SJCRH30 (cell line): Measurements from ENCODE around the gene IFI30. TPM values are rescaled to one million over a fixed set of nuclear protein-coding genes. Genes with fewer than 3 reads are reported as not detected.
A peak's percentile ranks its signal among the peaks of the same experiment; 100 is the strongest.

Experiments used
- DNase-seq, 2 experiments: peaks; one replicate each; pipeline ENCODE4 v3.0.0-alpha.2; 2015 to 2020
- H3K27ac ChIP-seq: fragments of 250-450 bp; sonication (Bioruptor Pico); 2 replicates; pipeline ENCODE4 v1.5.1; 2020; ENCODE audit warnings: mild to moderate bottlenecking, moderate library complexity
- H3K27me3 ChIP-seq: fragments of 250-450 bp; sonication (Bioruptor Pico); 2 replicates; pipeline ENCODE4 v1.5.1; 2020; ENCODE audit warnings: mild to moderate bottlenecking, moderate library complexity
- H3K36me3 ChIP-seq: fragments of 250-450 bp; sonication (Bioruptor Pico); 2 replicates; pipeline ENCODE4 v1.5.1; 2020; ENCODE audit warnings: mild to moderate bottlenecking, moderate library complexity
- H3K4me1 ChIP-seq: fragments of 250-450 bp; sonication (Bioruptor Pico); 2 replicates; pipeline ENCODE4 v1.5.1; 2020; ENCODE audit warnings: mild to moderate bottlenecking, moderate library complexity
- H3K4me3 ChIP-seq: fragments of 250-450 bp; sonication (Bioruptor Pico); 2 replicates; pipeline ENCODE4 v1.5.1; 2020; ENCODE audit warnings: mild to moderate bottlenecking, moderate library complexity
- H3K9me3 ChIP-seq: fragments of 250-450 bp; sonication (Bioruptor Pico); replicated peaks from 2 replicates; pipeline ENCODE4 v1.5.1; 2020; ENCODE audit warnings: mild to moderate bottlenecking, moderate library complexity
- total RNA-seq: library from RNA; depleted of rRNA; stranded (reverse); fragments of >200 nt; shearing (Covaris generic); gene quantifications from 2 replicates; pipeline ENCODE4 v1.2.3, GENCODE V29; 2014

Gene IFI30
- total RNA-seq, 1 experiment from 2014 or later: 0.67 TPM

GRCh38 chr19:18216789-18217188 is 43.2 kb downstream of the IFI30 start:
- no peak for DNase-seq

GRCh38 chr19:18218159-18218558 is 44.5 kb downstream of the IFI30 start:
- Histone ChIP-seq H3K27ac (no peak overlapping the region), H3K36me3 (no peaks in the 10 kb centered on the region), H3K9me3 (no peaks in the 10 kb centered on the region), H3K4me3 (no peak overlapping the region), H3K27me3 (no peaks in the 10 kb centered on the region), H3K4me1 (no peaks in the 10 kb centered on the region)
- DNase-seq: no peak

More at GRCh38 chr19:18216789-18217188, 43.2 kb downstream of the IFI30 start:
- H3K4me3 ChIP-seq: no peak overlapping the region
- no peaks in the 10 kb centered on the region for H3K36me3 ChIP-seq
- no peak overlapping the region for H3K27ac ChIP-seq
- H3K27me3 ChIP-seq: no peaks in the 10 kb centered on the region
- H3K9me3 ChIP-seq: no peaks in the 10 kb centered on the region
- no peaks in the 10 kb centered on the region for H3K4me1 ChIP-seq

GRCh38 chr19:18218600-18218999 is 45.0 kb downstream of the IFI30 start:
- H3K36me3 ChIP-seq: no peaks in the 10 kb centered on the region
- no peaks in the 10 kb centered on the region for H3K27me3 ChIP-seq
- no peak overlapping the region for H3K4me3 ChIP-seq
- no peak for DNase-seq
- no peaks in the 10 kb centered on the region for H3K4me1 ChIP-seq
- H3K27ac ChIP-seq: no peak overlapping the region
- no peaks in the 10 kb centered on the region for H3K9me3 ChIP-seq

GRCh38 chr19:18219911-18220631 is 46.5 kb downstream of the IFI30 start:
- H3K36me3 ChIP-seq: no peaks in the 10 kb centered on the region
- H3K27ac ChIP-seq: no peak overlapping the region
- H3K9me3 ChIP-seq: no peaks in the 10 kb centered on the region
- no peak for DNase-seq
- H3K4me3 ChIP-seq: no peak overlapping the region
- H3K4me1 ChIP-seq: no peaks in the 10 kb centered on the region
- H3K27me3 ChIP-seq: no peaks in the 10 kb centered on the region

- no peak for DNase-seq
- Histone ChIP-seq H3K27me3 (no peaks in the 10 kb centered on the region), H3K9me3 (no peaks in the 10 kb centered on the region), H3K4me1 (no peaks in the 10 kb centered on the region), H3K27ac (no peak overlapping the region), H3K4me3 (no peak overlapping the region), H3K36me3 (no peaks in the 10 kb centered on the region)
These were observed 47.1 kb downstream of the IFI30 start for GRCh38 chr19:18220632-18221275.

GRCh38 chr19:18221815-18222725 is 48.5 kb downstream of the IFI30 start:
- Histone ChIP-seq H3K27me3 (no peaks in the 10 kb centered on the region), H3K4me1 (no peaks in the 10 kb centered on the region), H3K36me3 (no peaks in the 10 kb centered on the region), H3K9me3 (no peaks in the 10 kb centered on the region), H3K27ac (no peak overlapping the region), H3K4me3 (no peak overlapping the region)
- no peak for DNase-seq

- no peak overlapping the region for H3K27ac ChIP-seq
- H3K4me3 ChIP-seq: no peak overlapping the region
- H3K36me3 ChIP-seq: no peaks in the 10 kb centered on the region
- peak; percentile 43 to 49 for DNase-seq
- H3K9me3 ChIP-seq: no peaks in the 10 kb centered on the region
- H3K27me3 ChIP-seq: no peaks in the 10 kb centered on the region
- H3K4me1 ChIP-seq: no peaks in the 10 kb centered on the region
These were observed 50.4 kb downstream of the IFI30 start for GRCh38 chr19:18223860-18224524.

- no peak for DNase-seq
- Histone ChIP-seq H3K27me3 (no peaks in the 10 kb centered on the region), H3K27ac (no peak overlapping the region), H3K4me1 (no peaks in the 10 kb centered on the region), H3K9me3 (no peaks in the 10 kb centered on the region), H3K36me3 (no peaks in the 10 kb centered on the region), H3K4me3 (no peak overlapping the region)
These were observed 51.1 kb downstream of the IFI30 start for GRCh38 chr19:18224525-18225354.

GRCh38 chr19:18225355-18225701 is 51.7 kb downstream of the IFI30 start:
- H3K27me3 ChIP-seq: no peaks in the 10 kb centered on the region
- H3K4me1 ChIP-seq: no peaks in the 10 kb centered on the region
- H3K4me3 ChIP-seq: no peak overlapping the region
- H3K9me3 ChIP-seq: no peaks in the 10 kb centered on the region
- H3K36me3 ChIP-seq: no peaks in the 10 kb centered on the region
- H3K27ac ChIP-seq: no peak overlapping the region
- no peak for DNase-seq

- peak within 1 kb of the TSS; percentile 30 for H3K4me3 ChIP-seq
- no peak within 1 kb of the TSS for H3K27ac ChIP-seq
- H3K36me3 ChIP-seq: no peaks in the 10 kb centered on the region
- no peaks in the 10 kb centered on the region for H3K4me1 ChIP-seq
- H3K27me3 ChIP-seq: no peaks in the 10 kb centered on the region
- DNase-seq: peak; percentile 63 to 65
- H3K9me3 ChIP-seq: no peaks in the 10 kb centered on the region
These were observed 52.3 kb downstream of the IFI30 start, which contains the start of gene PDE4C for GRCh38 chr19:18225702-18226468. PDE4C (minus strand) TSS chr19:18226438; CDS start chr19:18226415, 23 bp downstream.

GRCh38 chr19:18226956-18227780 is 53.6 kb downstream of the IFI30 start:
- H3K4me3 ChIP-seq: no peak overlapping the region
- DNase-seq: peak in 1 of 2 experiments; percentile 13
- H3K36me3 ChIP-seq: no peaks in the 10 kb centered on the region
- H3K4me1 ChIP-seq: no peaks in the 10 kb centered on the region
- no peak overlapping the region for H3K27ac ChIP-seq
- H3K27me3 ChIP-seq: no peaks in the 10 kb centered on the region
- H3K9me3 ChIP-seq: no peaks in the 10 kb centered on the region
